KMS-11 (cell line): ENCODE measurements around the gene RFT1.

Source experiments
- H2AFZ ChIP-seq: fragments of 200-600 bp; sonication (generic); 2 replicates; pipeline ENCODE4 v1.6.1; 2016; ENCODE audit warnings: antibody characterized with exemption, mixed run types, low read depth
- H3K27ac ChIP-seq: fragments of 200-600 bp; sonication (generic); 2 replicates; pipeline ENCODE4 v1.6.1; 2016; ENCODE audit warnings: mild to moderate bottlenecking, mixed run types
- H3K27me3 ChIP-seq: fragments of 200-600 bp; sonication (generic); 2 replicates; pipeline ENCODE4 v1.6.1; 2017; ENCODE audit warnings: mild to moderate bottlenecking, low read depth, mixed run types, moderate library complexity; ENCODE audit not compliant: insufficient read depth
- H3K36me3 ChIP-seq: fragments of 200-600 bp; sonication (generic); 2 replicates; pipeline ENCODE4 v1.6.1; 2017; ENCODE audit warnings: mild to moderate bottlenecking, mixed run types; ENCODE audit not compliant: insufficient read depth
- H3K4me1 ChIP-seq: fragments of 200-600 bp; sonication (generic); 2 replicates; pipeline ENCODE4 v1.6.1; 2016; ENCODE audit warnings: mild to moderate bottlenecking, low read depth, mixed run types; ENCODE audit not compliant: poor library complexity, severe bottlenecking
- H3K4me2 ChIP-seq: fragments of 200-600 bp; sonication (generic); 2 replicates; pipeline ENCODE4 v1.7.0; 2016; ENCODE audit warnings: mild to moderate bottlenecking, mixed run types
- H3K4me3 ChIP-seq: fragments of 200-600 bp; sonication (generic); IDR thresholded peaks from 2 replicates; pipeline ENCODE4 v1.6.1; 2017; ENCODE audit warnings: low read depth, low read length, mixed read lengths; ENCODE audit not compliant: insufficient read depth
- H3K79me2 ChIP-seq: fragments of 200-600 bp; sonication (generic); 2 replicates; pipeline ENCODE4 v1.6.1; 2016; ENCODE audit warnings: low read depth, mixed run types; ENCODE audit not compliant: insufficient read depth
- H3K9ac ChIP-seq: fragments of 200-600 bp; sonication (generic); 2 replicates; pipeline ENCODE4 v1.6.1; 2016; ENCODE audit warnings: mild to moderate bottlenecking, mixed run types
- H4K20me1 ChIP-seq: fragments of 200-600 bp; sonication (generic); 2 replicates; pipeline ENCODE4 v1.6.1; 2016; ENCODE audit warnings: mild to moderate bottlenecking, mixed run types; ENCODE audit not compliant: insufficient read depth
- CTCF ChIP-seq: fragments of 200-600 bp; sonication (generic); conservative IDR thresholded peaks from 2 replicates; pipeline ENCODE4 v1.6.1; 2017; ENCODE audit warnings: low read depth, mild to moderate bottlenecking, antibody characterized with exemption, low read length, moderate library complexity, mixed read lengths

RFT1 gene

DNA sequence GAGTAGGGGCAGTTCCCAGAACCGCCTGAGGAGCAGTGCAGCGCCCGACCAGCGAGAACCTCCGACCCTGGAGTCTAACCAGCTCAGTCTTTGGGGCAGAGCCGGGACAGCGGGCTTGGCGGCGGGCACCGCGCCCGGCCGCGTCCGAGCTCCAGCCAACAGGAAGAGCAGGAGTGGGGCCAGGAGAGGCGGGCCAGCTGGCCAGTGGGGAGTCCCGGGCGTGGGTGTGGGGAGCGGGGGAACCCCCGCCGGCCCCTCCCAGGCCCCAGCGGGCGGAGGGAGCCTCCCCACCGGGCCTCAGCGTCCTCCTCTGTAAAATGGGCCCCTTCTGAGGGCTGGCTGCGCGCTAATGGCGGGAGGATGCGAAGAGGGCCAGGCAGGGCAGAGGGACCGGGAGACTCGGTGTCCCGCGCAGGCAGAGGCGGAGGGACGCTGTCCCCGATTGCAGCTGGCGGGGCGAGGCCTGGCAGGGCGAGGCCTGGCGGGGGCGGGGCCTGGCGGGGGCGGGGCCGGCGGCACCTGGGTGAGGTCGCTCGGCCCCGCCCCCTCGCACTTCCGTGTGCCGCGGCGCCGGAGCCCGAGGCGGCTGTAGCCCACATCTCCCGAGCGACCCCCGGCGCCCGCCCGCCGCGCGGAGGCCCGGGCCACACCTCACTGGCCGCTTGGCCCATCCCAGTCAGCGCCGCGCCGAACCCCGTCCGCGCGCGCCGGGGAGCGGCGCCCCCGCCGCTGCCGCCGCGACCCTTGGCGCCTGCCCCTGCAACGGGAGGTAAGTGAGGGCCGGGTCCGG lies 30.6 kb upstream of the RFT1 start, which contains the start of gene PRKCD:
PRKCD (plus strand) TSS at position 550 of the 790 bp plus-strand sequence. CDS start 17,214 bp downstream, outside the sequence.
- H3K4me2 ChIP-seq: peak within 1 kb of the TSS; percentile 71
- H2AFZ ChIP-seq: peak within 1 kb of the TSS; percentile 79
- peaks cover 14% of the 10 kb centered on the region for H3K4me1 ChIP-seq
- H3K9ac ChIP-seq: peak within 1 kb of the TSS; percentile 51; the same call in 1 of the 2 replicates
- TF ChIP-seq CTCF: no peak
- H3K36me3 ChIP-seq: no peaks in the 10 kb centered on the region
- no peaks in the 10 kb centered on the region for H3K79me2 ChIP-seq
- no peaks in the 10 kb centered on the region for H3K27me3 ChIP-seq
- no peak within 1 kb of the TSS for H3K27ac ChIP-seq
- H4K20me1 ChIP-seq: no peaks in the 10 kb centered on the region
- H3K4me3 ChIP-seq: peak within 1 kb of the TSS; percentile 43

DNA sequence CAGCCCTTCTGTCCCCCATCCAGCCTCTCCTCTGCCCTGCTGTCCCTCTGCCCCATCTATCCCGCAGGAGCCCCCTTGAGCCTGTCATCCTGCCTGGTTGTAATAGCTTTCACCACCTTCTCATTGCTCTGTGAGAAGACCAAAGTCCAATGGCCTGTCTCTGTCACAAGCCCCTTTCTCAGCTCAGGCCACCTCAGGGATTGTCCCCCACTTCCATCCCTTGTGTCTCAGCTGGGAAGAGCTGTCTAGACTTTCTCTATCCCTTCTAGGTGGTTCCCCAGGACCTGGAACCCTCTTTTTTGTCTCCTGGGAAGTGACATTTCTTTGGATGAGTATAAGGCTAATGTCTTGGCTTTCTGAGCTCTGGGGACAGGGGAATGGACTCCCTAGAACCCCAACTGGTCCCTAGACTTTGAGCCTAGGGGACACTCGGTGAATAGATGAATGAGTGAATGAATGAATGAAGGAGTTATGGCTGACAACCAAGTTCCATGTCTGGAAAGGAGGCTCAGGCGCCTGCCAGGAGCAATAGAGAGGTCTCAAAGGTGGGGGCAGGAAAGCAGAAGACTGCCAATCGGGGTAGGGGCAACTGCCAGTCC lies 29.9 kb upstream of the RFT1 start:
- H3K9ac ChIP-seq: peak overlapping the region; percentile 44; the same call in 1 of the 2 replicates
- peak overlapping the region; percentile 43 for H3K4me3 ChIP-seq
- no peak overlapping the region; the same call in 1 of the 2 replicates for H2AFZ ChIP-seq
- no peak; the same call in 1 of the 2 replicates for TF ChIP-seq CTCF
- no peaks in the 10 kb centered on the region for H3K27me3 ChIP-seq
- H3K27ac ChIP-seq: no peak overlapping the region
- no peaks in the 10 kb centered on the region for H3K79me2 ChIP-seq
- H3K4me1 ChIP-seq: peaks cover 14% of the 10 kb centered on the region
- no peaks in the 10 kb centered on the region for H4K20me1 ChIP-seq
- H3K4me2 ChIP-seq: peak overlapping the region; percentile 71
- H3K36me3 ChIP-seq: no peaks in the 10 kb centered on the region

GRCh38 chr3:53159156-53160060 lies 29.2 kb upstream of the RFT1 start:
- TF ChIP-seq CTCF: no peak
- H3K27ac ChIP-seq: no peak overlapping the region

DNA sequence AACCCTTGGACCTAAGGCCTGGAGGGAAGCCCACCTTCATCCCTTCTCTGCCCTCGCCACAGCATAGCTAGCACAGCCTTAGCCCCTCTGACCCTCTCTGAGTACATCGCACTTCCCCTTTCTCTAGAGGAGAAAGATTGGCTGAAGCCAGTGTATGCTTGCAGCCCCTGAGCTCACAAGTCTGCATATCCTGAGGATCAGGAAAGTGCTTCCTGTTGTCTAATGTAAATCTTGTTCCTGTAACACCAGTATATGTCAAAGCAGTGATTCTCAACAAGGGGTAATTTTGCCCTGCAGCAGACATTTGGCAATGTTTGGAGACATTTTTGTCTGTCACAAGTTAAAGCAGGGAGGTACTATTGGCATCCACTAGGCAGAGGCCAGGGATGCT lies 28.5 kb upstream of the RFT1 start:
- Histone ChIP-seq H3K36me3 (no peaks in the 10 kb centered on the region), H3K4me1 (peaks cover 14% of the 10 kb centered on the region), H3K9ac (no peak overlapping the region), H3K27ac (no peak overlapping the region), H3K27me3 (no peaks in the 10 kb centered on the region), H3K4me3 (no peak overlapping the region), H2AFZ (no peak overlapping the region), H3K4me2 (no peak overlapping the region), H4K20me1 (no peaks in the 10 kb centered on the region), H3K79me2 (no peaks in the 10 kb centered on the region)
- no peak for TF ChIP-seq CTCF

More at GRCh38 chr3:53159156-53160060, 29.2 kb upstream of the RFT1 start:
- H2AFZ ChIP-seq: no peak overlapping the region
- H3K4me3 ChIP-seq: peak overlapping the region; percentile 43
- no peak overlapping the region; the same call in 1 of the 2 replicates for H3K4me2 ChIP-seq
- H3K27me3 ChIP-seq: no peaks in the 10 kb centered on the region
- H3K4me1 ChIP-seq: peaks cover 14% of the 10 kb centered on the region
- H3K9ac ChIP-seq: no peak overlapping the region
- no peaks in the 10 kb centered on the region for H3K79me2 ChIP-seq
- H3K36me3 ChIP-seq: no peaks in the 10 kb centered on the region
- H4K20me1 ChIP-seq: no peaks in the 10 kb centered on the region
